Upper lobe of right lung (tissue), 1 donor: ENCODE data around the gene AMDHD1. TPM values are rescaled to one million over a fixed set of nuclear protein-coding genes. Genes with fewer than 3 reads are reported as not detected.

Experiments
- ATAC-seq: fragments of 200-7000 bp; cut with Tn5 transposase; one replicate; pipeline ENCODE4 v1.9.1; 2020; ENCODE audit warnings: mild to moderate bottlenecking, moderate library complexity
- DNase-seq: peaks from one replicate; pipeline ENCODE4 v3.0.0-alpha.2; 2020
- H3K27ac ChIP-seq: fragments of 200-600 bp; one replicate; pipeline ENCODE4 v1.8.0; 2022
- H3K27me3 ChIP-seq: fragments of 200-600 bp; one replicate; pipeline ENCODE4 v1.8.0; 2022; ENCODE audit warnings: mild to moderate bottlenecking
- H3K36me3 ChIP-seq: fragments of 200-600 bp; one replicate; pipeline ENCODE4 v1.8.0; 2022
- H3K4me1 ChIP-seq: fragments of 200-600 bp; one replicate; pipeline ENCODE4 v1.8.0; 2022
- H3K4me3 ChIP-seq: fragments of 200-600 bp; one replicate; pipeline ENCODE4 v1.8.0; 2022; ENCODE audit warnings: mild to moderate bottlenecking
- H3K9me3 ChIP-seq: fragments of 200-600 bp; one replicate; pipeline ENCODE4 v1.8.0; 2022
- CTCF ChIP-seq: fragments of 200-600 bp; IDR thresholded peaks from one replicate; pipeline ENCODE4 v1.8.0; 2022; ENCODE audit warnings: antibody characterized with exemption
- intact Hi-C: fragments of 100-400 bp; cut with DNase I; formaldehyde crosslinking; loops from one replicate; pipeline ENCODE4 v1.11.0; 2022
- total RNA-seq: library from RNA; stranded (reverse); fragmentation: NEBNext Ultra II Directional; extraction: Animal tissue kit (Norgen Biotek cat#: 25700); gene quantifications from one replicate; pipeline ENCODE4 v1.2.1, GENCODE V29; 2021
- donor health status: DM: no; HTN: yes; CAD: no; lungs with severe emphysema.

The AMDHD1 gene
- total RNA-seq, 1 donor from 2014 or later: 1.4 TPM

GRCh38 chr12:95975491-95975890 lies 32.4 kb downstream of the AMDHD1 start:
- no peak overlapping the region for H3K4me3 ChIP-seq
- DNase-seq: no peak
- no peak overlapping the region for H3K27ac ChIP-seq
- no peaks in the 10 kb centered on the region for H3K4me1 ChIP-seq
- H3K36me3 ChIP-seq: no peaks in the 10 kb centered on the region
- intact Hi-C loops: no loop called here
- no peak for TF ChIP-seq CTCF
- no peaks in the 10 kb centered on the region for H3K27me3 ChIP-seq
- ATAC-seq: no peak
- no peaks in the 10 kb centered on the region for H3K9me3 ChIP-seq

GRCh38 chr12:95976416-95976832 lies 33.3 kb downstream of the AMDHD1 start:
- ATAC-seq (no peak), DNase-seq (no peak)
- Histone ChIP-seq H3K4me1 (no peaks in the 10 kb centered on the region), H3K27ac (no peak overlapping the region), H3K9me3 (no peaks in the 10 kb centered on the region), H3K4me3 (no peak overlapping the region), H3K27me3 (no peaks in the 10 kb centered on the region), H3K36me3 (no peaks in the 10 kb centered on the region)
- no peak for TF ChIP-seq CTCF
- intact Hi-C loops: no loop called here

GRCh38 chr12:95977764-95978305 lies 34.7 kb downstream of the AMDHD1 start:
- no peaks in the 10 kb centered on the region for H3K36me3 ChIP-seq
- intact Hi-C loops: no loop called here
- no peak for ATAC-seq

GRCh38 chr12:95978351-95978750 lies 35.2 kb downstream of the AMDHD1 start:
- intact Hi-C loops: no loop called here
- ATAC-seq: no peak
- no peak for TF ChIP-seq CTCF
- no peaks in the 10 kb centered on the region for H3K36me3 ChIP-seq
- H3K27ac ChIP-seq: no peak overlapping the region
- no peaks in the 10 kb centered on the region for H3K27me3 ChIP-seq
- no peaks in the 10 kb centered on the region for H3K9me3 ChIP-seq
- H3K4me1 ChIP-seq: no peaks in the 10 kb centered on the region
- DNase-seq: no peak
- H3K4me3 ChIP-seq: no peak overlapping the region

More at GRCh38 chr12:95977764-95978305, 34.7 kb downstream of the AMDHD1 start:
- no peak for TF ChIP-seq CTCF
- H3K9me3 ChIP-seq: no peaks in the 10 kb centered on the region
- H3K27ac ChIP-seq: no peak overlapping the region
- DNase-seq: no peak
- no peaks in the 10 kb centered on the region for H3K4me1 ChIP-seq
- H3K27me3 ChIP-seq: no peaks in the 10 kb centered on the region
- H3K4me3 ChIP-seq: no peak overlapping the region

- DNase-seq: no peak
- intact Hi-C loops: no loop called here
- TF ChIP-seq CTCF: no peak
Measured at GRCh38 chr12:95978774-95979173, 35.6 kb downstream of the AMDHD1 start.

GRCh38 chr12:95980437-95980836 lies 37.3 kb downstream of the AMDHD1 start:
- H3K4me3 ChIP-seq: no peak overlapping the region
- intact Hi-C loops: no loop called here
- H3K4me1 ChIP-seq: no peaks in the 10 kb centered on the region
- DNase-seq: no peak
- H3K9me3 ChIP-seq: no peaks in the 10 kb centered on the region
- H3K27me3 ChIP-seq: no peaks in the 10 kb centered on the region
- no peak overlapping the region for H3K27ac ChIP-seq
- no peaks in the 10 kb centered on the region for H3K36me3 ChIP-seq
- no peak for ATAC-seq
- no peak for TF ChIP-seq CTCF

More at GRCh38 chr12:95978774-95979173, 35.6 kb downstream of the AMDHD1 start:
- Histone ChIP-seq H3K4me1 (no peaks in the 10 kb centered on the region), H3K27me3 (no peaks in the 10 kb centered on the region), H3K27ac (no peak overlapping the region), H3K4me3 (no peak overlapping the region), H3K36me3 (no peaks in the 10 kb centered on the region), H3K9me3 (no peaks in the 10 kb centered on the region)
- ATAC-seq: no peak
